A549 (cell line): Measurements from ENCODE around the gene ITIH4. TPM values are rescaled to one million over a fixed set of nuclear protein-coding genes. Genes with fewer than 3 reads are reported as not detected.

ENCODE experiments used
- ATAC-seq, 2 experiments: fragments of 200-7000 bp in 1 of 2; fragments of >200 bp in 1 of 2; cut with Nextera tagmentation in 1 of 2; cut with Tn5 transposase in 1 of 2; 3 replicates each; pipeline versions ENCODE4 v1.8.0 to v1.9.1; 2018 to 2020; ENCODE audit warnings: mild to moderate bottlenecking in 1 of 2, moderate library complexity in 1 of 2
- CTCF ChIA-PET: fragments of 300-600 bp; sonication (Branson Sonifier 250); formaldehyde crosslinking; extraction: SDS; loops from one replicate; lab custom pipeline; 2021; ENCODE audit warnings: antibody characterized with exemption, inconsistent platforms; lab: Yijun Ruan, JAX
- POLR2A ChIA-PET: fragments of 350-600 bp; formaldehyde crosslinking; extraction: SDS; loops from one replicate; lab custom pipeline; 2021; ENCODE audit warnings: antibody characterized with exemption, inconsistent platforms; lab: Yijun Ruan, JAX
- DNase-seq, 2 experiments: peaks; one replicate each; pipeline versions ENCODE4 v3.0.0 to v3.0.0-alpha.2; 2011 to 2016; ENCODE audit warnings: low read depth in 1 of 2, low spot score in 1 of 2
- FAIRE-seq: peaks from 2 replicates; lab custom pipeline; 2011; peaks lifted over from hg19 to GRCh38; lab: Jason Lieb, UNC
- H3K27ac ChIP-seq, 2 experiments: fragments of >200 bp; sonication (Bioruptor Twin); formaldehyde crosslinking; 3 replicates each; pipeline ENCODE4 v1.5.1; 2016 to 2017
- H3K4me1 ChIP-seq: fragments of >200 bp; sonication (Bioruptor Twin); formaldehyde crosslinking; 3 replicates; pipeline ENCODE4 v1.6.1; 2016
- H3K4me2 ChIP-seq: fragments of >200 bp; sonication (Bioruptor Twin); formaldehyde crosslinking; 3 replicates; pipeline ENCODE4 v1.6.1; 2016
- H3K4me3 ChIP-seq: fragments of >200 bp; sonication (Bioruptor Twin); formaldehyde crosslinking; 3 replicates; pipeline ENCODE4 v1.5.1; 2016
- H3K9me3 ChIP-seq: fragments of >200 bp; sonication (Bioruptor Twin); formaldehyde crosslinking; 3 replicates; pipeline ENCODE4 v1.6.1; 2016
- BHLHE40 ChIP-seq: IDR thresholded peaks from 2 replicates; pipeline ENCODE4 v1.6.1; 2012; ENCODE audit warnings: low read depth, low read length, inconsistent platforms
- CHD4 ChIP-seq: fragments of 200-600 bp; sonication (generic); IDR thresholded peaks from 2 replicates; pipeline ENCODE4 v1.6.1; 2016; ENCODE audit warnings: antibody characterized with exemption, mild to moderate bottlenecking, borderline replicate concordance
- E2F6 ChIP-seq: IDR thresholded peaks from 2 replicates; pipeline ENCODE4 v1.6.1; 2012; ENCODE audit warnings: low read depth, borderline replicate concordance
- EHF ChIP-seq: fragments of 250-450 bp; sonication (Bioruptor Pico); IDR thresholded peaks from 2 replicates; pipeline ENCODE4 v1.5.0; 2020; ENCODE audit warnings: mild to moderate bottlenecking
- EHMT2 ChIP-seq: fragments of 200-600 bp; sonication (generic); IDR thresholded peaks from 2 replicates; pipeline ENCODE4 v1.6.1; 2016; ENCODE audit warnings: antibody characterized with exemption, low read depth, mild to moderate bottlenecking, moderate library complexity
- ESRRA ChIP-seq: fragments of 150-350 bp; IDR thresholded peaks from 2 replicates; pipeline ENCODE4 v1.6.1; 2014; ENCODE audit warnings: mild to moderate bottlenecking, low read length, borderline replicate concordance
- FOSL2 ChIP-seq, 2 experiments: fragments of 450-650 bp in 1 of 2; fragments of >200 bp in 1 of 2; sonication (Bioruptor Twin) in 1 of 2; formaldehyde crosslinking; IDR thresholded peaks; 2 replicates each; pipeline versions ENCODE4 v1.5.0 to v1.6.1; 2016 to 2020; ENCODE audit warnings: mild to moderate bottlenecking in 1 of 2, moderate library complexity in 1 of 2
- FOXS1 ChIP-seq: fragments of 250-450 bp; sonication (Bioruptor Pico); IDR thresholded peaks from 2 replicates; pipeline ENCODE4 v1.5.0; 2020; ENCODE audit warnings: mild to moderate bottlenecking, moderate library complexity
- GATA3 ChIP-seq: IDR thresholded peaks from 2 replicates; pipeline ENCODE4 v1.6.1; 2012; ENCODE audit warnings: borderline replicate concordance
- HDAC2 ChIP-seq: fragments of 200-600 bp; sonication (generic); IDR thresholded peaks from 2 replicates; pipeline ENCODE4 v1.6.1; 2016
- HEYL ChIP-seq: fragments of 250-450 bp; sonication (Bioruptor Pico); IDR thresholded peaks from 2 replicates; pipeline ENCODE4 v1.8.0; 2021; ENCODE audit warnings: mild to moderate bottlenecking, moderate library complexity
- HOXB5 ChIP-seq: fragments of 250-450 bp; sonication (Bioruptor Pico); IDR thresholded peaks from 2 replicates; pipeline ENCODE4 v1.5.0; 2020; ENCODE audit warnings: mild to moderate bottlenecking, moderate library complexity
- MAZ ChIP-seq: fragments of 150-350 bp; IDR thresholded peaks from 2 replicates; pipeline ENCODE4 v1.6.1; 2014; ENCODE audit warnings: antibody characterized with exemption, low read depth, low read length, borderline replicate concordance
- NFE2L2 ChIP-seq: fragments of 150-350 bp; conservative IDR thresholded peaks from 2 replicates; pipeline ENCODE4 v1.6.1; 2014; ENCODE audit warnings: low read length
- NPAS2 ChIP-seq: fragments of 250-450 bp; sonication (Bioruptor Pico); IDR thresholded peaks from 2 replicates; pipeline ENCODE4 v1.8.0; 2022; ENCODE audit warnings: mild to moderate bottlenecking, moderate library complexity, borderline replicate concordance
- POLR2A ChIP-seq: IDR thresholded peaks from 2 replicates; pipeline ENCODE4 v1.6.1; 2012; ENCODE audit warnings: mild to moderate bottlenecking, low read length
- POLR2AphosphoS2 ChIP-seq: conservative IDR thresholded peaks from 2 replicates; pipeline ENCODE4 v1.6.1; 2012; ENCODE audit warnings: low read length, improper control_type of control experiment, inconsistent platforms
- RAD21 ChIP-seq, 2 experiments: fragments of >200 bp in 1 of 2; sonication (Bioruptor Twin) in 1 of 2; formaldehyde crosslinking in 1 of 2; IDR thresholded peaks in 1 of 2; conservative IDR thresholded peaks in 1 of 2; 2 replicates in 1 of 2; 3 replicates in 1 of 2; pipeline ENCODE4 v1.6.1; 2012 to 2018; ENCODE audit warnings: inconsistent platforms in 1 of 2
- RARB ChIP-seq: fragments of 250-450 bp; sonication (Bioruptor Pico); IDR thresholded peaks from 2 replicates; pipeline ENCODE4 v1.8.0; 2021; ENCODE audit warnings: mild to moderate bottlenecking, moderate library complexity
- RFX5 ChIP-seq: fragments of 450-650 bp; IDR thresholded peaks from 2 replicates; pipeline ENCODE4 v1.7.1; 2014; ENCODE audit warnings: antibody characterized with exemption, mild to moderate bottlenecking, moderate library complexity
- SMC3 ChIP-seq: fragments of >200 bp; sonication (Bioruptor Twin); formaldehyde crosslinking; IDR thresholded peaks from 3 replicates; pipeline ENCODE4 v1.6.1; 2018; ENCODE audit warnings: inconsistent platforms
- TFCP2L1 ChIP-seq: fragments of 250-450 bp; sonication (Bioruptor Pico); IDR thresholded peaks from 2 replicates; pipeline ENCODE4 v1.5.0; 2021; ENCODE audit warnings: mild to moderate bottlenecking
- ZNF302 ChIP-seq: fragments of 250-450 bp; sonication (Bioruptor Pico); IDR thresholded peaks from 2 replicates; pipeline ENCODE4 v1.9.0; 2021; ENCODE audit warnings: inconsistent platforms, mild to moderate bottlenecking, moderate library complexity
- WGBS: methylation state at CpG from one replicate; pipeline ENCODE4 v1.1.6; 2017; ENCODE audit errors: missing lambda C conversion rate; 5-methylcytosine and 5-hydroxymethylcytosine counted together
- polyA plus RNA-seq, 4 experiments: library from polyadenylated mRNA; depleted of rRNA in 3 of 4; stranded (reverse); fragments of >200 nt; fragmentation: RNase III in 1 of 4; extraction: RNeasy Plus Mini Kit Qiagen cat#74134 plus additional on column Dnase treatment in 1 of 4; gene quantifications; 2 replicates in 3 of 4; 3 replicates in 1 of 4; pipeline ENCODE4 v1.2.3, GENCODE V29; 2011 to 2017
- TF ChIP-seq, protein P1 (sequence below): IDR thresholded peaks from 2 replicates; pipeline ENCODE4 v1.6.1; 2012
- TF ChIP-seq, protein P2 (sequence below): fragments of 250-450 bp; sonication (Bioruptor Pico); IDR thresholded peaks from 2 replicates; pipeline ENCODE4 v1.5.0; 2020; ENCODE audit warnings: low read depth, mild to moderate bottlenecking, moderate library complexity

The ITIH4 gene
- polyA plus RNA-seq, 2 of the 4 experiments (the other 2 are of a cell fraction), result 0.88 to 0.89 TPM

DNA sequence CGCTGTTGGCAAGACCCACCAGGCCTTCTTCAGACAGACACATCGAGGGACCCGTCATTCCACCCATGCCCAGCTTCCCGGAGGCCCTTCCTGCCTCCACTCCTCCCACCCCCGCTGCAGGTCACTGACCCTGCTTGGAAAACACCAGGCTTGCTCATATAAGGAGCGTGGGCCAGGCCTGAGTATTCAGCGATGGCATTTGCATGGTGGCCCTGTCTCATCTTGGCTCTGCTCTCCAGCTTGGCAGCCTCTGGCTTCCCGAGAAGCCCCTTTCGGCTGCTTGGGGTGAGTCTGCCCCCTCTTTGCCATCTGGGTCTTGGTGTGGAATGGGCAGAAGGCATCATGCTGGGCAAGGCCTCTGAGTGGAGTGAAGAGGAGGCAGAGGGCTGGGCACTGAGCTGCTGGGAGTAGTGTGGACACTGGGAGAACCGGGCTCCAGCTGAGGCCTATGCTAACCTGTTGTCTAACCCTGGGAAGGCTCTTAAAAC is 35.8 kb downstream of the ITIH4 start, which contains the start of gene ITIH3:
TSS of gene ITIH3 (plus strand) at position 185 of the 488 bp plus-strand sequence. CDS start at position 193, 8 bp downstream.
- no peak within 1 kb of the TSS for H3K4me3 ChIP-seq
- TF ChIP-seq POLR2A (no peak), HEYL (CRISPR knock-in tag) (no peak), SMC3 (no peak), FOSL2 (IDR thresholded peaks at IDR 0.05) (no peak), FOSL2 (CRISPR knock-in tag; IDR thresholded peaks at IDR 0.05) (no peak), FOXS1 (CRISPR knock-in tag) (no peak), HDAC2 (no peak), BHLHE40 (no peak), RFX5 (no peak), RARB (CRISPR knock-in tag) (no peak), EHF (CRISPR knock-in tag) (no peak)
- no peaks in the 10 kb centered on the region for H3K9me3 ChIP-seq
- H3K27ac ChIP-seq, result no peak within 1 kb of the TSS
- FAIRE-seq, result no peak
- DNase-seq, result no peak
- WGBS, result 74% methylated on average over 10 of the region's 10 CpGs
- no peaks in the 10 kb centered on the region for H3K4me1 ChIP-seq
- ChIA-PET POLR2A (no interaction called here), CTCF (interaction anchor here (0.9 to 3.6 kb wide), 2 partner anchors 21 to 25 kb away, joined by 3 to 11 read pairs; no protein-coding TSS in a partner anchor)
- H3K4me2 ChIP-seq, result no peak within 1 kb of the TSS
- no peak for ATAC-seq

DNA sequence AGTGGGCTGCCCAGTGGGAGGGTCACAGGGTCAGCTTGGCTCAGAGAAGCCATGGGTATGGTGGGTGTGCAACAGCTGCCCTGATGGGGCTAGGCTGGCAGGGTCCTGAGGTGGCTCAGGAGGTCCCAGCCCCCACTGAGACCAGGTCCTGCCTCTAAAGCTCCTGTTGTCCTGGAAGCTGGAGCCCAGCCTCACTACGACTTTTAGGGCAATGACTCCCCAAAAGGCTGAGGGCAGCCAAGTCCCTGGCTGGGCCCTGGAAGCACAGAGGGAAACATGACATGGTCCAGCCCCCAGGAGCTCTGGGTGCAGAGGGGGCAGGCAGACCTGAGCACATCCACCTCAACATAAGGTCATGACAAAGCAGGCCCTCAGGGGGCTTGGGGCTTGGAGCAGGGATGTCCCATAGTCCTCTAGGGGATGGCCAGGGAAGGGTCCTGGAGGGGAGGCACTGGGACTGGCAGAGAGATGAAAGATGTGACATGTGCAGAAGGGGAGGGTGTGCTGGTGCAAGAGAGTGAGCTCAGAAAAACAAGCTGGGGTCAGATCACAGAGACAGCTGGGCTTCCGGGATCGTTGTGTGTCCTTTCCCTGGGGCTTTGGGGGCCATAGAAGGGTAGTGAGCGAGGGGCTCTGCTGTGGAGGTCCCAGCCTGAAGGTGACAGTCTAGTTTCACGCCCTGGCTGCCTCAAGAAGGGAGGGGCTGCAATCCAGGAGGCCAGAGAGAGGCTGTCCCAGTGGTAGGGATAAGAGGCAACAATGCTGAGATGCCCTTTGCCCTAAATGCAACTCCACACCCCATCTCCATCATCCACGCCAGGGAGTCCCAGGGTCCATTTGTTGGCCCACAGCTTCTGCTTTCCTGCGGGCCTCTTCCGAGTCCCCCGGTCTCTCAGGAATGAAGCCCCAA is 36.5 kb downstream of the ITIH4 start:
- POLR2A ChIA-PET, result no interaction called here
- H3K27ac ChIP-seq, result no peak overlapping the region
- no peak for TF ChIP-seq MAZ
- TF ChIP-seq RFX5, result no peak
- no peak for TF ChIP-seq E2F6
- no peak for TF ChIP-seq POLR2AphosphoS2
- TF ChIP-seq NFE2L2, result no peak
- TF ChIP-seq HOXB5 (CRISPR knock-in tag), result no peak
- TF ChIP-seq, protein P1, sequence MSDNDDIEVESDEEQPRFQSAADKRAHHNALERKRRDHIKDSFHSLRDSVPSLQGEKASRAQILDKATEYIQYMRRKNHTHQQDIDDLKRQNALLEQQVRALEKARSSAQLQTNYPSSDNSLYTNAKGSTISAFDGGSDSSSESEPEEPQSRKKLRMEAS, result no peak
- TF ChIP-seq CHD4, result no peak
- no peak for TF ChIP-seq GATA3
- no peak for TF ChIP-seq NPAS2 (CRISPR knock-in tag)
- H3K4me1 ChIP-seq, result no peaks in the 10 kb centered on the region
- CTCF ChIA-PET, result interaction anchor here (0.6 to 3.6 kb wide), 3 partner anchors 22 to 192 kb away, joined by 3 to 11 read pairs (median 3); no protein-coding TSS in a partner anchor
- FAIRE-seq, result no peak
- no peak for DNase-seq
- no peak overlapping the region for H3K4me2 ChIP-seq
- H3K9me3 ChIP-seq, result no peaks in the 10 kb centered on the region
- no peak for ATAC-seq
- WGBS, result 58% methylated on average over 5 of the region's 9 CpGs
- no peak overlapping the region for H3K4me3 ChIP-seq

DNA sequence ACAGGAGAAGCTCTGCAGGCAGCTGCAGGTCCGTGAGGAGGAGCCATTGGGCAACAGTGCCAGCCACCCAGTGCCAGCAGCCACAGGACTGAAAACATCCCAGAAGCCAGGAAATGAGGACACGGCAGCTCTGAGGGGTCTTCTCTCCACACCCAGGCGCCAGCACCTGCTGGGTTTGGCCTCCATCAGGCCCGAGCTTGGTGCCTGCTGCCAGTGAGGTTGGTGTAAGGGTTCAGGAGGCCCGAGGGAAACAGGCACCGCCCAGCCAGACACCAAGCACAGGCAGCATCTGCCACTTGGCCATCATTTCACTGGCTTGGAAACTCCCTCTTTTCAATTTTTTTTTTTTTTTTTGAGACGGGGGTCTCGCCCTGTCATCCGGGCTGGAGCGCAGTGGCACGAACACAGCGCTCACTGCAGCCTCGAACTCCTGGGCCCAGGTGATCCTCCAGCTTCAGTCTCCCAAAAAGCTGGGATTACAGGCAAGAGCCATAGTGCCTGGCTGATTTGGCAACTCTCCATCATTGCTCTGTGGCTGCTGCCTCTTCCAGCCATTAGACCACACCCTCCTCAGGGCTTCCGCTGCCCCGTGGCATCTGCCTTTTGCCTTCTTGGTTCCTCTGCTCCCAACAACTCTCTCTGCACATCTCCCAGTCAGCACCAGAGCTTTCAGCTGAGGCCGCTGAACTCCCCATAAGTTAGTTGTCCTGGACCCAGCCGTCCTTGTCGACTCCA is 37.3 kb downstream of the ITIH4 start:
- Histone ChIP-seq H3K9me3 (no peaks in the 10 kb centered on the region), H3K27ac (no peak overlapping the region), H3K4me3 (no peak overlapping the region), H3K4me1 (no peaks in the 10 kb centered on the region), H3K4me2 (no peak overlapping the region)
- TF ChIP-seq ESRRA (no peak), EHMT2 (no peak), ZNF302 (no peak), POLR2A (no peak), RARB (CRISPR knock-in tag) (no peak), TFCP2L1 (CRISPR knock-in tag) (no peak), RAD21 (conservative IDR thresholded peaks at IDR 0.05 in 1 of 2, IDR thresholded peaks at IDR 0.05 in 1 of 2) (no peak)
- TF ChIP-seq, protein P2, sequence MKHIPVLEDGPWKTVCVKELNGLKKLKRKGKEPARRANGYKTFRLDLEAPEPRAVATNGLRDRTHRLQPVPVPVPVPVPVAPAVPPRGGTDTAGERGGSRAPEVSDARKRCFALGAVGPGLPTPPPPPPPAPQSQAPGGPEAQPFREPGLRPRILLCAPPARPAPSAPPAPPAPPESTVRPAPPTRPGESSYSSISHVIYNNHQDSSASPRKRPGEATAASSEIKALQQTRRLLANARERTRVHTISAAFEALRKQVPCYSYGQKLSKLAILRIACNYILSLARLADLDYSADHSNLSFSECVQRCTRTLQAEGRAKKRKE (CRISPR knock-in tag), result no peak
- no peak for ATAC-seq
- POLR2A ChIA-PET, result no interaction called here
- 54% methylated on average over 15 of the region's 18 CpGs for WGBS
- no peak for FAIRE-seq
- DNase-seq, result no peak
- CTCF ChIA-PET, result interaction anchor here (0.6 to 3.6 kb wide), 4 partner anchors 10 to 191 kb away, joined by 3 to 11 read pairs (median 6); no protein-coding TSS in a partner anchor
